Psoas muscle (tissue), 8 donors: ENCODE results near the gene INF2. TPM values are rescaled to one million over a fixed set of nuclear protein-coding genes. Genes with fewer than 3 reads are reported as not detected.

ENCODE experiments used
- ATAC-seq, 4 donors: fragments of 200-7000 bp; cut with Tn5 transposase; one replicate each; pipeline ENCODE4 v1.9.1; 2020; ENCODE audit warnings: moderate library complexity in 3 of 4, mild to moderate bottlenecking in 2 of 4
- DNase-seq, 2 donors: peaks; one replicate each; pipeline ENCODE4 v3.0.0-alpha.2; 2020
- H3K27ac ChIP-seq: fragments of 200-600 bp; one replicate; pipeline ENCODE4 v1.8.0; 2022
- H3K27me3 ChIP-seq, 3 donors: fragments of 200-600 bp in 1 of 3; one replicate each; pipeline versions ENCODE4 v1.6.1 to v1.8.0; 2013 to 2022; ENCODE audit warnings: low read length in 2 of 3, mild to moderate bottlenecking in 2 of 3, moderate library complexity in 1 of 3; ENCODE audit not compliant: insufficient read depth in 3 of 3
- H3K36me3 ChIP-seq, 2 donors: fragments of 200-600 bp in 1 of 2; one replicate each; pipeline versions ENCODE4 v1.6.1 to v1.8.0; 2013 to 2022; ENCODE audit warnings: low read depth in 1 of 2, mild to moderate bottlenecking in 1 of 2, moderate library complexity in 1 of 2; ENCODE audit not compliant: insufficient read depth in 1 of 2
- H3K4me1 ChIP-seq: fragments of 200-600 bp; one replicate; pipeline ENCODE4 v1.8.0; 2022
- H3K4me3 ChIP-seq: fragments of 200-600 bp; one replicate; pipeline ENCODE4 v1.8.0; 2022; ENCODE audit warnings: mild to moderate bottlenecking
- H3K9me3 ChIP-seq: fragments of 200-600 bp; one replicate; pipeline ENCODE4 v1.8.0; 2022
- WGBS, 3 donors: extraction: QIAGEN DNeasy Blood & Tissue Kit; methylation state at CpG; one replicate each; pipeline versions ENCODE4 v1.1.6 to v1.1.7; 2013; 5-methylcytosine and 5-hydroxymethylcytosine counted together
- intact Hi-C, 2 donors: fragments of 100-400 bp; cut with DNase I; formaldehyde crosslinking; loops; one replicate each; pipeline versions ENCODE4 v1.11.0 to v1.14.2; 2022
- polyA plus RNA-seq, 3 donors: library from polyadenylated mRNA; stranded (reverse); fragments of 200-250 nt; gene quantifications; one replicate each; pipeline ENCODE4 v1.2.3, GENCODE V29; 2013
- total RNA-seq, 4 donors: library from RNA; stranded (reverse); fragmentation: NEBNext Ultra II Directional in 2 of 4; extraction: Animal tissue kit (Norgen Biotek cat#: 25700) in 2 of 4; gene quantifications; one replicate each; pipeline versions ENCODE4 v1.2.1 to v1.2.4, GENCODE V29; 2021 to 2023
- TF ChIP-seq, protein P1 (sequence below): fragments of 200-600 bp; IDR thresholded peaks from one replicate; pipeline ENCODE4 v1.8.0; 2022; ENCODE audit warnings: antibody characterized with exemption
- donor health status: healthy with polysubstance abuse.
- donor health status: DM: no; HTN: no; CAD: no; lungs with moderate emphysema.
- donor health status: Bipolar disorder and iron deficiency.
- donor health status: healthy.
- donor health status: DM: yes; HTN: yes; CAD: no.
- donor health status: DM: no; HTN: no; CAD: no.
- donor health status: DM: no; HTN: no; CAD: no.
- donor health status: DM: yes; HTN: yes; CAD: no.

INF2 gene
- total and polyA plus RNA-seq, 7 donors: 12.0 to 29.1 (median 21.6) TPM

DNA sequence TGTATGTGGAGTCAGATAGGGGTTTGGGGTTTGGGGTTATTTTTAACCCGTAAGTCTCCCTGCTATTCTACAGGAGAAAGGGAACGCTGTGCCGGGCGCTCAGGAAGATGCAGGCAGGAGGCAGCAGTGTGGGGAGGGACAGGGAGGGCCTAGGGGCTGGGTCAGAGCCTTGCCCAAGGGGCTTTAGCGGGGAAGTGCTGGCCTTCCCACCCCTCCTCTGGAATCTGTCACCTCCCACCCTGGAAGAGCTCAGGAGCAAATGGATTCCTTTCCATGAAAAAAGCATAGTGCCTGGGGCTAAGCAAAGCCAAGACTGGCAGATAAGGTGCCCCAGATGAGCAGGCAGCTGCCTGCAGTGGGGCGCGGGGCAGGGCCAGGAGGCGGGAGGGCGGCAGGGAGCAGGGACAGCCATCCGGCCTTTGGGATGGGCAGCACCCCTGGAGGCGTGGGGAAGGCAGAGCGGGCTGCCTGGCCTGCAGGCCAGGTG lies 7.3 kb upstream of the INF2 start:
- no peaks in the 10 kb centered on the region for H3K27me3 ChIP-seq
- DNase-seq: peak in 1 of 2 donors; percentile 35
- H3K9me3 ChIP-seq: no peaks in the 10 kb centered on the region
- intact Hi-C loops: loop anchor here in 1 of 2 donors (10.0 kb wide), 1 partner anchor 813 kb away; the partner anchor contains the start of gene TEDC1
- peak overlapping the region; percentile 69 for H3K27ac ChIP-seq
- ATAC-seq: no peak
- TF ChIP-seq, protein P1, sequence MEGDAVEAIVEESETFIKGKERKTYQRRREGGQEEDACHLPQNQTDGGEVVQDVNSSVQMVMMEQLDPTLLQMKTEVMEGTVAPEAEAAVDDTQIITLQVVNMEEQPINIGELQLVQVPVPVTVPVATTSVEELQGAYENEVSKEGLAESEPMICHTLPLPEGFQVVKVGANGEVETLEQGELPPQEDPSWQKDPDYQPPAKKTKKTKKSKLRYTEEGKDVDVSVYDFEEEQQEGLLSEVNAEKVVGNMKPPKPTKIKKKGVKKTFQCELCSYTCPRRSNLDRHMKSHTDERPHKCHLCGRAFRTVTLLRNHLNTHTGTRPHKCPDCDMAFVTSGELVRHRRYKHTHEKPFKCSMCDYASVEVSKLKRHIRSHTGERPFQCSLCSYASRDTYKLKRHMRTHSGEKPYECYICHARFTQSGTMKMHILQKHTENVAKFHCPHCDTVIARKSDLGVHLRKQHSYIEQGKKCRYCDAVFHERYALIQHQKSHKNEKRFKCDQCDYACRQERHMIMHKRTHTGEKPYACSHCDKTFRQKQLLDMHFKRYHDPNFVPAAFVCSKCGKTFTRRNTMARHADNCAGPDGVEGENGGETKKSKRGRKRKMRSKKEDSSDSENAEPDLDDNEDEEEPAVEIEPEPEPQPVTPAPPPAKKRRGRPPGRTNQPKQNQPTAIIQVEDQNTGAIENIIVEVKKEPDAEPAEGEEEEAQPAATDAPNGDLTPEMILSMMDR: no peak
- H3K4me3 ChIP-seq: peak overlapping the region; percentile 30
- peaks cover 37% of the 10 kb centered on the region for H3K4me1 ChIP-seq
- H3K36me3 ChIP-seq: no peaks in the 10 kb centered on the region
- 63 to 73% (median 64%) methylated on average over 12 of the region's 12 CpGs for WGBS, 3 donors

DNA sequence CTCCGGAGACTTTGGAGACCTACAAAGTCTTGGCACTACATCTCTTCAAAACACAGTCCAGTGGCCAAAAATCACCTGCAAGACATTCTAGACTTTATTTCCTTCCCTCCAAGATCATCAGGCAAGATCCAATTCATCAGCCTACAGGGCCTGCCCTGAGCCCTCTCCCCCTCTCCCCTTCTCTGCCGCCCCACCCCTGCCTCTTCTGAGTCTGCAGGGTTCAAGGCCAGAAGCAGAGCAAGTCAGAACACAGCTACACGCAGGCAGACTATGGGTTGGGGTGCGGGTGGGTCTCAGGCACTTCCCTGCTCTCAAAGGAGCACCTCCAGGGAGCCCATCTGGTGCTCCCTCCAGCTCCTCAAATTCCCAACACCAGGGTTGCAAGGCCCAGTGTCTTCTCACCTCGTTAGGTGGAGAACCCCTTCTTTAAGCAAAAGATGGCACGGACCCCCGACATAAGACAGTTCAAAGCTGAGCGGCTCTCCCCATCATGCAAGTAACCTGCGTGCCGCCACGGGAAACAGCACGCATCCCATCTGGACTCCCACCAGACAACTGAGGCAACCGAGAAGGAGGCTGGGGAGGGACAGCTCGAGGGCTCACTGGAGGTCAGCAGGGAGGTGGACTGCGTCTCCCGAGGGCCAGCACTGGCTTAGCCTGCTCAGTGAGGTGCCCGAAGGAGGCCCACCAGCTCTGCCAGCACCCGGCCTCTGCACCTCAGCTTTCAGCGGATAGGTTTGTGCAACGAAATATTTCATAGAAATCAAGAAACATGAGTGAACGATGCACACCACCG lies 5.6 kb upstream of the INF2 start:
- intact Hi-C loops: loop anchor here in 1 of 2 donors (10.0 kb wide), 1 partner anchor 811 kb away; the partner anchor contains the start of gene TEDC1
- DNase-seq (peak in 1 of 2 donors; percentile 48), ATAC-seq (no peak)
- no peaks in the 10 kb centered on the region for H3K27me3 ChIP-seq
- H3K4me3 ChIP-seq: no peak overlapping the region
- no peaks in the 10 kb centered on the region for H3K9me3 ChIP-seq
- H3K4me1 ChIP-seq: peaks cover 43% of the 10 kb centered on the region
- 88 to 89% (median 88%) methylated on average over 19 to 22 of the region's 22 CpGs for WGBS, 3 donors
- no peak overlapping the region for H3K27ac ChIP-seq
- H3K36me3 ChIP-seq: no peaks in the 10 kb centered on the region
- TF ChIP-seq, protein P1: no peak

- H3K27me3 ChIP-seq: no peaks in the 10 kb centered on the region
- peak in 1 of 2 donors; percentile 12 for DNase-seq
- 94 to 96% (median 95%) methylated on average over 10 of the region's 10 CpGs for WGBS, 3 donors
- H3K4me1 ChIP-seq: peaks cover 41% of the 10 kb centered on the region
- intact Hi-C loops: loop anchor here in 1 of 2 donors (10.0 kb wide), 1 partner anchor 810 kb away; the partner anchor contains the start of gene TEDC1
- no peak for ATAC-seq
- H3K36me3 ChIP-seq: no peaks in the 10 kb centered on the region
- no peak overlapping the region for H3K4me3 ChIP-seq
- no peaks in the 10 kb centered on the region for H3K9me3 ChIP-seq
- TF ChIP-seq, protein P1: no peak
- H3K27ac ChIP-seq: no peak overlapping the region
Observed at GRCh38 chr14:104684449-104684821, 5.0 kb upstream of the INF2 start.

DNA sequence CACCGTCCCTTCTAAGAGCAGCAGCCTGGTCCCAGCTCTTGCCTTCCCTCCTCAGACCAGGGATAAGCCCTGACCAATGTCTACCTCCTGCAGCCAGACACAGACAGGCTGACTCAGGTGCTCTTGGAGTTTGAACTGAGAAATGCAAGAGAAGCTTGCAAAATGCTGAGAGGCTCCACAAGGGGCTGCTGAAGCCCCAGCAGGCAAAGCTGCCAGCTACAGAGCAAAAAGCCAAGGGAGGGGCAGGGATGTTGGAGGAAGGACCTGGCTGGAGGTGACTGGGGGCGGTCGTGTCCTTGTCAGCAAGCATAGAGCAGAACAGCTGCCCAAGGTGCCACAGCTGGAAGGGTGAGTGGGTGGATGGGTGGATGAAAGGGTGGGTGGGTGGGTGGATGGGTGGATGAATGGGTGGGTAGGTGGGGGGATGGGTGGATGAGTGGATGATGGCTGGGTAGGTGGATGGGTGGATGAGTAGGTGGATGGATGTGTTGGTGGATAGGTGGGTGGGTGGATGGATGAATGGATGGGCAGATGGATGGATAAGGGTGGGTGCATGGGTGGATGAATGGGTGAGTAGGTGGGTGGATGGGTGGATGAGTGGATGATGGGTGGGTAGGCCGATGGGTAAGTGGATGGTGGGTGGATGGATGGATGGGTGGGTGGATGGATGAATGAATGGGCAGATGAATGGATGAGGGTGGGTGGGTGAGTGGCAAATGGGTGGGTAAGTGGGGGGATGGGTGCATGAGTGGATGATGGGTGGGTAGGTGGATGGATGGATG lies 4.0 kb upstream of the INF2 start:
- Histone ChIP-seq H3K4me3 (no peak overlapping the region), H3K9me3 (no peaks in the 10 kb centered on the region), H3K4me1 (peaks cover 43% of the 10 kb centered on the region), H3K27ac (no peak overlapping the region), H3K36me3 (no peaks in the 10 kb centered on the region), H3K27me3 (no peaks in the 10 kb centered on the region)
- peak in 1 of 2 donors; percentile 10 for DNase-seq
- intact Hi-C loops: loop anchor here in 1 of 2 donors (10.0 kb wide), 1 partner anchor 809 kb away; the partner anchor contains the start of gene TEDC1
- ATAC-seq: no peak
- 81 to 90% (median 89%) methylated on average over 4 of the region's 4 CpGs for WGBS, 3 donors
- TF ChIP-seq, protein P1: no peak
